ENCODE results near the gene MMP25.

GRCh38 chr16:3010510-3010909 lies 35.9 kb upstream of the MMP25 start:
- no peak for TF ChIP-seq SIN3A (IDR thresholded peaks at IDR 0.05; ENCODE audit: borderline replicate concordance, insufficient read depth, low read length)
- TF ChIP-seq POLR2AphosphoS5 (IDR thresholded peaks at IDR 0.05; ENCODE audit: low read depth, low read length) = no peak
- no peak for TF ChIP-seq REST (IDR thresholded peaks at IDR 0.05; ENCODE audit: insufficient read depth in 1 of 2, low read depth in 2 of 2, low read length in 2 of 2)
- TF ChIP-seq TAF1 (IDR thresholded peaks at IDR 0.05; ENCODE audit: borderline replicate concordance, insufficient read depth, low read length) = no peak
- no peak for TF ChIP-seq FOXP2 (optimal IDR thresholded peaks at IDR 0.05; ENCODE audit: borderline replicate concordance, extremely low read depth, extremely low read length, insufficient read depth)
